Neural progenitor cell (in vitro differentiated cells): Measurements from ENCODE around the gene REN.

Source experiments
- CTCF ChIP-seq: fragments of 200-600 bp; sonication (generic); IDR thresholded peaks from 2 replicates; pipeline ENCODE4 v1.5.1; 2017; ENCODE audit warnings: antibody characterized with exemption, mild to moderate bottlenecking
- EZH2 ChIP-seq: fragments of 200-600 bp; sonication (generic); IDR thresholded peaks from 2 replicates; pipeline ENCODE4 v1.6.1; 2017; ENCODE audit warnings: antibody characterized with exemption, mild to moderate bottlenecking, moderate library complexity

- TF ChIP-seq CTCF (peak; percentile 77), EZH2 (peak; percentile 26)
Measured at GRCh38 chr1:204213668-204214662, 47.8 kb upstream of the REN start, which contains the start of gene GOLT1A.
